Measurements from ENCODE around the gene CNOT4.
"Not testable (repeated sequence)": the region's sequence is repeated elsewhere in the genome, so short reads cannot be mapped to it uniquely, and the experiment has no call there.

GRCh38 chr7:135351070-135351469, 158.8 kb downstream of the CNOT4 start:
- not testable (repeated sequence) for TF ChIP-seq RAD21 (IDR thresholded peaks at IDR 0.05; ENCODE audit: low read length); RFX5 (IDR thresholded peaks at IDR 0.05; ENCODE audit: low read depth, low read length); CTCF (conservative IDR thresholded peaks at IDR 0.05; ENCODE audit: low read depth, low read length); POLR2A (IDR thresholded peaks at IDR 0.05; ENCODE audit: low read depth, low read length); MXI1 (IDR thresholded peaks at IDR 0.05; ENCODE audit: borderline replicate concordance, low read depth, low read length); RCOR1 (IDR thresholded peaks at IDR 0.05; ENCODE audit: insufficient replicate concordance, low read length); MAZ (IDR thresholded peaks at IDR 0.05; ENCODE audit: borderline replicate concordance, low read depth, low read length); BHLHE40 (IDR thresholded peaks at IDR 0.05; ENCODE audit: low read depth, low read length); ELK1 (IDR thresholded peaks at IDR 0.05; ENCODE audit: borderline replicate concordance, low read depth, low read length); SMC3 (IDR thresholded peaks at IDR 0.05; ENCODE audit: low read depth, low read length)
- 0 out of 2 replicates have a peak, but pooled peaks have one; percentile 30 for TF ChIP-seq CEBPB (IDR thresholded peaks at IDR 0.05; ENCODE audit: low read depth, low read length)

Measured in IMR-90 (cell line).